ENCODE data around the gene CHPT1. TPM values are rescaled to one million over a fixed set of nuclear protein-coding genes. Genes with fewer than 3 reads are reported as not detected.

Gene CHPT1
- total and polyA plus RNA-seq, 2 donors, result 12.8 to 34.4 TPM

GRCh38 chr12:101772012-101772775 lies 74.8 kb downstream of the CHPT1 start:
- 7% methylated on average over 5 of the region's 5 CpGs for WGBS
- DNase-seq (ENCODE audit: low read depth in 6 of 9, low spot score in 9 of 9), result peak in 8 of 9 donors; percentile 27 to 79 (median 49)
- no peaks in the 10 kb centered on the region for H3K27me3 ChIP-seq (ENCODE audit: control insufficient read depth in 2 of 2, insufficient read depth in 1 of 2, low read length in 1 of 2)
- H3K9me3 ChIP-seq (ENCODE audit: control insufficient read depth in 2 of 2, insufficient read depth in 1 of 2, low read length in 1 of 2), result no peaks in the 10 kb centered on the region
- peaks cover 20 to 25% of the 10 kb centered on the region in 2 donors for H3K36me3 ChIP-seq (ENCODE audit: control insufficient read depth in 2 of 2, insufficient read depth in 2 of 2, low read length in 1 of 2)
- peaks cover 20 to 54% of the 10 kb centered on the region in 2 donors for H3K4me1 ChIP-seq (ENCODE audit: control insufficient read depth in 2 of 2, insufficient read depth in 2 of 2, low read length in 2 of 2)
- H3K4me3 ChIP-seq (ENCODE audit: low read length in 2 of 2), result no peak overlapping the region
- H3K27ac ChIP-seq (ENCODE audit: low read depth in 1 of 2, low read length in 1 of 2), result peak overlapping the region; percentile 60 to 93

GRCh38 chr12:101773650-101774162 lies 76.3 kb downstream of the CHPT1 start:
- H3K9me3 ChIP-seq (ENCODE audit: control insufficient read depth in 2 of 2, insufficient read depth in 1 of 2, low read length in 1 of 2), result no peaks in the 10 kb centered on the region
- H3K4me1 ChIP-seq (ENCODE audit: control insufficient read depth in 2 of 2, insufficient read depth in 2 of 2, low read length in 2 of 2), result peaks cover 20 to 61% of the 10 kb centered on the region in 2 donors
- H3K27ac ChIP-seq (ENCODE audit: low read depth in 1 of 2, low read length in 1 of 2), result peak overlapping the region in 1 of 2 donors; percentile 72
- H3K36me3 ChIP-seq (ENCODE audit: control insufficient read depth in 2 of 2, insufficient read depth in 2 of 2, low read length in 1 of 2), result peaks cover 21 to 26% of the 10 kb centered on the region in 2 donors
- H3K4me3 ChIP-seq (ENCODE audit: low read length in 2 of 2), result no peak overlapping the region
- no peaks in the 10 kb centered on the region for H3K27me3 ChIP-seq (ENCODE audit: control insufficient read depth in 2 of 2, insufficient read depth in 1 of 2, low read length in 1 of 2)
- peak; percentile 51 to 87 (median 70) for DNase-seq (ENCODE audit: low read depth in 6 of 9, low spot score in 9 of 9)
- WGBS, result 38% methylated on average over 2 of the region's 2 CpGs

- Histone ChIP-seq H3K36me3 (ENCODE audit: control insufficient read depth in 2 of 2, insufficient read depth in 2 of 2, low read length in 1 of 2) (peaks cover 16 to 25% of the 10 kb centered on the region in 2 donors), H3K4me3 (ENCODE audit: low read length in 2 of 2) (no peak overlapping the region), H3K4me1 (ENCODE audit: control insufficient read depth in 2 of 2, insufficient read depth in 2 of 2, low read length in 2 of 2) (peaks cover 20 to 52% of the 10 kb centered on the region in 2 donors), H3K27ac (ENCODE audit: low read depth in 1 of 2, low read length in 1 of 2) (peak overlapping the region in 1 of 2 donors; percentile 50), H3K27me3 (ENCODE audit: control insufficient read depth in 2 of 2, insufficient read depth in 1 of 2, low read length in 1 of 2) (no peaks in the 10 kb centered on the region), H3K9me3 (ENCODE audit: control insufficient read depth in 2 of 2, insufficient read depth in 1 of 2, low read length in 1 of 2) (no peaks in the 10 kb centered on the region)
- WGBS, result 7% methylated on average over 2 of the region's 2 CpGs
- peak in 4 of 9 donors; percentile 23 to 55 (median 30) for DNase-seq (ENCODE audit: low read depth in 6 of 9, low spot score in 9 of 9)
These were observed 78.4 kb downstream of the CHPT1 start for GRCh38 chr12:101775816-101776215.

GRCh38 chr12:101777485-101777884 lies 80.0 kb downstream of the CHPT1 start:
- H3K4me1 ChIP-seq (ENCODE audit: control insufficient read depth in 2 of 2, insufficient read depth in 2 of 2, low read length in 2 of 2), result peaks cover 12 to 39% of the 10 kb centered on the region in 2 donors
- H3K4me3 ChIP-seq (ENCODE audit: low read length in 2 of 2), result no peak overlapping the region
- H3K36me3 ChIP-seq (ENCODE audit: control insufficient read depth in 2 of 2, insufficient read depth in 2 of 2, low read length in 1 of 2), result peaks cover 16 to 32% of the 10 kb centered on the region in 2 donors
- H3K27me3 ChIP-seq (ENCODE audit: control insufficient read depth in 2 of 2, insufficient read depth in 1 of 2, low read length in 1 of 2), result no peaks in the 10 kb centered on the region
- H3K9me3 ChIP-seq (ENCODE audit: control insufficient read depth in 2 of 2, insufficient read depth in 1 of 2, low read length in 1 of 2), result no peaks in the 10 kb centered on the region
- peak overlapping the region in 1 of 2 donors; percentile 61 for H3K27ac ChIP-seq (ENCODE audit: low read depth in 1 of 2, low read length in 1 of 2)
- WGBS, result 31% methylated on average over 3 of the region's 3 CpGs
- no peak for DNase-seq (ENCODE audit: low read depth in 6 of 9, low spot score in 9 of 9)

- H3K27me3 ChIP-seq (ENCODE audit: control insufficient read depth in 2 of 2, insufficient read depth in 1 of 2, low read length in 1 of 2), result no peaks in the 10 kb centered on the region
- no peak overlapping the region for H3K4me3 ChIP-seq (ENCODE audit: low read length in 2 of 2)
- no peaks in the 10 kb centered on the region for H3K9me3 ChIP-seq (ENCODE audit: control insufficient read depth in 2 of 2, insufficient read depth in 1 of 2, low read length in 1 of 2)
- peak overlapping the region in 1 of 2 donors; percentile 61 for H3K27ac ChIP-seq (ENCODE audit: low read depth in 1 of 2, low read length in 1 of 2)
- H3K36me3 ChIP-seq (ENCODE audit: control insufficient read depth in 2 of 2, insufficient read depth in 2 of 2, low read length in 1 of 2), result peaks cover 16 to 35% of the 10 kb centered on the region in 2 donors
- DNase-seq (ENCODE audit: low read depth in 6 of 9, low spot score in 9 of 9), result no peak
- peaks cover 7 to 34% of the 10 kb centered on the region in 2 donors for H3K4me1 ChIP-seq (ENCODE audit: control insufficient read depth in 2 of 2, insufficient read depth in 2 of 2, low read length in 2 of 2)
- 63% methylated on average over 4 of the region's 4 CpGs for WGBS
These were observed 80.5 kb downstream of the CHPT1 start for GRCh38 chr12:101777978-101778377.

Other genes with a start within 250 kb of the CHPT1 start
- gene SPIC, start 222.3 kb upstream of the CHPT1 start, total RNA-seq, result 7.0 TPM
- 2.2 TPM for gene SPIC, start 222.3 kb upstream of the CHPT1 start, polyA plus RNA-seq
- 4.6 TPM for gene MYBPC1, start 102.7 kb upstream of the CHPT1 start, total RNA-seq
- gene MYBPC1, start 102.7 kb upstream of the CHPT1 start, polyA plus RNA-seq, result 10.6 TPM
- gene SYCP3, start 41.8 kb downstream of the CHPT1 start, total RNA-seq, result 0.76 TPM
- 1.4 TPM for gene SYCP3, start 41.8 kb downstream of the CHPT1 start, polyA plus RNA-seq
- gene GNPTAB, start 133.3 kb downstream of the CHPT1 start, total RNA-seq, result 44.8 TPM
- 20.6 TPM for gene GNPTAB, start 133.3 kb downstream of the CHPT1 start, polyA plus RNA-seq
- gene DRAM1, start 179.9 kb downstream of the CHPT1 start, total RNA-seq, result 8.2 TPM
- 18.5 TPM for gene DRAM1, start 179.9 kb downstream of the CHPT1 start, polyA plus RNA-seq